ENCODE results near the gene MPHOSPH6. TPM values are rescaled to one million over a fixed set of nuclear protein-coding genes. Genes with fewer than 3 reads are reported as not detected.

MPHOSPH6 gene
- total and polyA plus RNA-seq, 2 donors (not counting 3 experiments of a cell fraction or from before 2014, with no cell fraction given): 10.9 to 32.0 TPM

DNA sequence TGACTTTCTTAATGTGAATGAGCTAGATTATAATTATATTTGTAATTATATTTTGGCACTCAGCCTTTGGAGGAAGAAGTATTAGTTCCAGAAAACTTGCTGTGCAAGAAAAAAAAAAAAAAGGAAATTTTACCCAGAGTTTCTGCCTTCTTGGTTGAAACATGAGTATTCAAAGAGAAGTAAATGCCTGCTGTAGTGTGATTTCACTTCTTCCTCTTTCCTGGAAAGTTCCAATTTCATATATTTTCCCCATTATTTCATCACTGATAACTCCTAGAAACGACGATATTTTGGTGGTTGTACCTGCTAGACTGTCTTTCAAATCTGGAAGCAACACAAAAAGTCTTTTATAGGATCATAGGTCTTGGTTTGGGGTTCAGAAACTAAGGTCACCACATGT is 20.4 kb upstream of the MPHOSPH6 start:
- Histone ChIP-seq H4K20me1 (replicated peaks; ENCODE audit: control insufficient read depth, extremely low read depth, insufficient read depth, low read length) (no peaks in the 10 kb centered on the region), H3K79me2 (ENCODE audit: control insufficient read depth, insufficient read depth, low read length) (no peaks in the 10 kb centered on the region), H3K9ac (replicated peaks; ENCODE audit: extremely low read depth, insufficient read depth, low read length) (no peak overlapping the region), H3K27ac (ENCODE audit: insufficient read depth, low read depth, low read length) (no peak overlapping the region), H3K4me1 (ENCODE audit: control insufficient read depth, extremely low read depth, insufficient read depth, low read length) (peaks cover 17% of the 10 kb centered on the region), H2AFZ (ENCODE audit: low read depth, low read length) (no peak overlapping the region), H3K36me3 (ENCODE audit: control insufficient read depth in 2 of 2, extremely low read depth in 1 of 2, insufficient read depth in 2 of 2, low read length in 2 of 2) (no peaks in the 10 kb centered on the region), H3K9me1 (replicated peaks; ENCODE audit: control insufficient read depth, extremely low read depth, insufficient read depth, low read length) (no peaks in the 10 kb centered on the region), H3K4me2 (ENCODE audit: insufficient read depth, low read length) (no peak overlapping the region), H3K4me3 (replicated peaks in 1 of 3; ENCODE audit: insufficient read depth in 1 of 3, low read depth in 1 of 3, low read length in 3 of 3) (no peak overlapping the region), H3K9me3 (replicated peaks; ENCODE audit: control insufficient read depth, insufficient read depth, low read length) (no peaks in the 10 kb centered on the region), H3K27me3 (ENCODE audit: control insufficient read depth in 2 of 2, insufficient read depth in 2 of 2, low read length in 2 of 2) (no peaks in the 10 kb centered on the region)
- BruUV-seq (replicated peaks): no TSS peak
- ChIA-PET CTCF (no interaction called here), POLR2A (interaction anchor here (0.7 kb wide), 1 partner anchor 1152 kb away, joined by 3 read pairs; no protein-coding TSS in a partner anchor)
- dilution Hi-C loops (cut with MboI; ENCODE audit: extremely low pct_ligation_motif_present, low sequenced_read_pairs): no loop called here
- no peak for DNase-seq (ENCODE audit: low read depth, low spot score)
- no peak for TF ChIP-seq POLR2AphosphoS5 (IDR thresholded peaks at IDR 0.05; ENCODE audit: insufficient read depth, low read depth, low read length)
- TF ChIP-seq, protein P1, sequence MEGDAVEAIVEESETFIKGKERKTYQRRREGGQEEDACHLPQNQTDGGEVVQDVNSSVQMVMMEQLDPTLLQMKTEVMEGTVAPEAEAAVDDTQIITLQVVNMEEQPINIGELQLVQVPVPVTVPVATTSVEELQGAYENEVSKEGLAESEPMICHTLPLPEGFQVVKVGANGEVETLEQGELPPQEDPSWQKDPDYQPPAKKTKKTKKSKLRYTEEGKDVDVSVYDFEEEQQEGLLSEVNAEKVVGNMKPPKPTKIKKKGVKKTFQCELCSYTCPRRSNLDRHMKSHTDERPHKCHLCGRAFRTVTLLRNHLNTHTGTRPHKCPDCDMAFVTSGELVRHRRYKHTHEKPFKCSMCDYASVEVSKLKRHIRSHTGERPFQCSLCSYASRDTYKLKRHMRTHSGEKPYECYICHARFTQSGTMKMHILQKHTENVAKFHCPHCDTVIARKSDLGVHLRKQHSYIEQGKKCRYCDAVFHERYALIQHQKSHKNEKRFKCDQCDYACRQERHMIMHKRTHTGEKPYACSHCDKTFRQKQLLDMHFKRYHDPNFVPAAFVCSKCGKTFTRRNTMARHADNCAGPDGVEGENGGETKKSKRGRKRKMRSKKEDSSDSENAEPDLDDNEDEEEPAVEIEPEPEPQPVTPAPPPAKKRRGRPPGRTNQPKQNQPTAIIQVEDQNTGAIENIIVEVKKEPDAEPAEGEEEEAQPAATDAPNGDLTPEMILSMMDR (IDR thresholded peaks at IDR 0.05; ENCODE audit: extremely low read depth in 1 of 2, insufficient read depth in 1 of 2, low read depth in 1 of 2, low read length in 2 of 2): no peak
- FAIRE-seq: no peak
- intact Hi-C loops (cut with micrococcal nuclease): loop anchor here (10.0 kb wide), 1 partner anchor 1154 kb away; no protein-coding TSS in a partner anchor

DNA sequence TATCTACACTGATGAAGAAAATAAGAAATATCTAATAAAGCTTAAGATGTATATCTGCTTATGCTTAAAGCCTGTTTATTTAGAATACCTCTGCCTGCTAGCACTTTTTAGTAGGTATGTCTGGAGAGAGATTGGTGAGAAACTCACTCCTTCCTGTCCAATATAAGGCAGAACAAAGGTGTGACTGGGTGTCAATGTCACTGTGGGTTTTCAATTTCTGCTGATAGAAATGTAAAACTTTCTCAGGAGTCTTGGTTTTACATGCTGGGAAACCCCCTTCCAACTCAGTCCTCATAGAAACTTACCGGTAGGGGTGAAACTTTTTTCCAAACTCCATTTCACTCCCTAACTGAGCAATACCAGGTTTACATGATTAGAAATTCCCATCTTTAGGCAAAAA is 17.8 kb upstream of the MPHOSPH6 start:
- no peak for DNase-seq (ENCODE audit: low read depth, low spot score)
- no peaks in the 10 kb centered on the region for H3K36me3 ChIP-seq (ENCODE audit: control insufficient read depth in 2 of 2, extremely low read depth in 1 of 2, insufficient read depth in 2 of 2, low read length in 2 of 2)
- no peak overlapping the region for H3K4me2 ChIP-seq (ENCODE audit: insufficient read depth, low read length)
- intact Hi-C loops (cut with micrococcal nuclease) (no loop called here), dilution Hi-C loops (cut with MboI; ENCODE audit: extremely low pct_ligation_motif_present, low sequenced_read_pairs) (no loop called here)
- H3K9ac ChIP-seq (replicated peaks; ENCODE audit: extremely low read depth, insufficient read depth, low read length): no peak overlapping the region
- BruUV-seq (replicated peaks): no TSS peak
- no peaks in the 10 kb centered on the region for H3K27me3 ChIP-seq (ENCODE audit: control insufficient read depth in 2 of 2, insufficient read depth in 2 of 2, low read length in 2 of 2)
- CTCF ChIA-PET: no interaction called here
- H3K4me1 ChIP-seq (ENCODE audit: control insufficient read depth, extremely low read depth, insufficient read depth, low read length): peaks cover 6% of the 10 kb centered on the region
- no peak overlapping the region for H3K4me3 ChIP-seq (replicated peaks in 1 of 3; ENCODE audit: insufficient read depth in 1 of 3, low read depth in 1 of 3, low read length in 3 of 3)
- no peak for TF ChIP-seq MYC (IDR thresholded peaks at IDR 0.05; ENCODE audit: low read depth, low read length)
- no peak overlapping the region for H2AFZ ChIP-seq (ENCODE audit: low read depth, low read length)
- no peaks in the 10 kb centered on the region for H3K79me2 ChIP-seq (ENCODE audit: control insufficient read depth, insufficient read depth, low read length)
- no peaks in the 10 kb centered on the region for H3K9me3 ChIP-seq (replicated peaks; ENCODE audit: control insufficient read depth, insufficient read depth, low read length)
- no peak overlapping the region for H3K27ac ChIP-seq (ENCODE audit: insufficient read depth, low read depth, low read length)
- no peaks in the 10 kb centered on the region for H4K20me1 ChIP-seq (replicated peaks; ENCODE audit: control insufficient read depth, extremely low read depth, insufficient read depth, low read length)
- POLR2A ChIA-PET: no interaction called here
- FAIRE-seq: no peak
- H3K9me1 ChIP-seq (replicated peaks; ENCODE audit: control insufficient read depth, extremely low read depth, insufficient read depth, low read length): no peaks in the 10 kb centered on the region

All from endothelial cell of umbilical vein (primary cell).